GM03348 (cell line): ENCODE measurements around the gene DBH.

Experiments used
- DNase-seq: peaks from one replicate; pipeline ENCODE4 v3.0.0; 2012; ENCODE audit warnings: low spot score

Gene DBH

GRCh38 chr9:133635533-133636531, at the start of gene DBH:
Gene DBH, plus strand, starts transcription at chr9:133636363. Its CDS starts 9 bp downstream, at chr9:133636372.
- no peak for DNase-seq

DNA sequence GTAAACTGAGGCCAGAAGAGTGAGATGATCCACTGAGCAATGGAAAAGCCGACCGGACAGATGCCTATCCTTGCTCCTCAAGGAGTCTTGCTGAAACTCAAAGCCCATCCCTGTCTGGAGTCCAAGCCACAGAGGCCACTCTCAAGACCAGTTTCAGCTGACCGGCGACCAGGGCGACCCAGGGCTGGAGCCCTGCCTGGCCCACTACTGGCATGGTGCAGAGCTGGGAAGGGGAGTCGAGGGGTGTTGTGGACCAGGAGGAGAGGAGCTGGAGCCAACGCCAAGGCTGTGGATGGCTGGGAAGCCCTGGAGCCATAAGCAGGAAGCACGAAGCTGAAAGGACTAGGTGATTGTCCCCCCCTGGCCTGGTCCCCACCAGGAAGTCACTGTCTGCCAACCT, 49.1 kb upstream of the DBH start:
- DNase-seq: no peak

GRCh38 chr9:133587466-133587865, 48.7 kb upstream of the DBH start:
- DNase-seq: no peak

GRCh38 chr9:133589454-133590227, 46.5 kb upstream of the DBH start:
- DNase-seq: no peak

- no peak for DNase-seq
These were observed 45.8 kb upstream of the DBH start for GRCh38 chr9:133590231-133590855.

DNA sequence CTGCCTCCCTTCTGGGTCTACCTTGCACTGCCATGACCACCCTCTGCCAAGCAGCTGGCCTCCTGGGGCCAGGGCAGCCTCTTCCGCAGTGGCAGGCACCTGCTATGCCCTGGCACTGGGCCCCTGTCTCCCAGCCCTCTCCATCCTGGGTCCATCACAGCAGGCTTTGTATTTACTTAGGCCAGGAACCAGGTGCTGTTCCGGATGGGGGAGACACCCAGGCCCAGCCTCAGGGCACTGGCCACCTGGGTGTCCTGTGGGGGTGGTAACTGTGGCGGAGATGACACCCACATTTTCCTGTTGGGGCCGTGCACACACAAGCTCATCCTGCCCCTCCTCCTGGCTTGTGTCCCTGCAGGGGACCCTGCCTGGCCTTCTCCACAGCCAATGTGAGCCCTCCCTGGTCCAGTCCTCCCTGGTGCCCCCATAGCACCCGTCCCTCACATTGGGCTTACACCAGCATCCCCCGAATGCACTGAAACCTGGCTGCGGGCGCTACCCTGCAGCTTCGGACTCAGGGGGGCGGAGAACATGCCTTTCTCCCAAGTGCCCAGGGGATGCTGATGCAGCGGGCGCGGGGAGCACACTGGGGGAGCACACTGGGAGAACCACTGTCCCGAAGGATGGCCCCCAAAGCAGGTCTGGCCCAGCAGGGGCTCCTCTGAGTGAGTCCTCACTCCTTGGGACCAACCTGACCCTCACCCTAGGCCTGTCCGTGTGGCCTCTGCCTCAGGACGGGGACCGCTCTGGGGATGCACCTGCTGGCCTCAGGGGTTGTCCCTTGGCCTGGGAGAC, 44.9 kb upstream of the DBH start:
- DNase-seq: no peak

DNA sequence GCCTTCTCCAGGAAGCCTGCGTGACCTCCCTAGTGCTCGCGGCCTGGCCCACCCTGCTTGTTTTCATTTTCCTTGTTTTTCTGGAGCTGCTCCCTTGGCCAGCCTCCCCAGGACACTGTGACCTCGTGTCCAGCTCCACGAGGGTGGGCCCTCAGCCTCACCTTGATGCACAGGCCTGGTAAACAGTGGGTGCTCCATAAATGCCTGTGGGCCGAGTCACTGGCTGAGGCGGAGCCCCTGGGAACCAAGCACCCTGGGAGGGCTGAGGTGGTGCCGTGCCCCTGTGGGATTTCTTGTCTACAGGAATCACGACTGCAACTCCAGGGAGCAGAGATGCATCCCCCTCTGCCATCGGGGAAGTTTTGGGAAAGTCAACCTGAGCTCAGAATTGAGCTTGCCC, 44.2 kb upstream of the DBH start:
- DNase-seq: no peak

- no peak for DNase-seq
These were observed 43.3 kb upstream of the DBH start for GRCh38 chr9:133592731-133593409.

GRCh38 chr9:133593587-133594253, 42.4 kb upstream of the DBH start:
- DNase-seq: no peak

GRCh38 chr9:133594310-133594709, 41.9 kb upstream of the DBH start:
- DNase-seq: no peak

GRCh38 chr9:133595910-133596309, 40.3 kb upstream of the DBH start:
- no peak for DNase-seq

GRCh38 chr9:133597316-133597957, 38.7 kb upstream of the DBH start:
- DNase-seq: no peak

GRCh38 chr9:133598978-133599377, 37.2 kb upstream of the DBH start:
- no peak for DNase-seq

GRCh38 chr9:133599470-133600173, 36.5 kb upstream of the DBH start:
- no peak for DNase-seq

- no peak for DNase-seq
These were observed 35.4 kb upstream of the DBH start for GRCh38 chr9:133600739-133601138.

DNA sequence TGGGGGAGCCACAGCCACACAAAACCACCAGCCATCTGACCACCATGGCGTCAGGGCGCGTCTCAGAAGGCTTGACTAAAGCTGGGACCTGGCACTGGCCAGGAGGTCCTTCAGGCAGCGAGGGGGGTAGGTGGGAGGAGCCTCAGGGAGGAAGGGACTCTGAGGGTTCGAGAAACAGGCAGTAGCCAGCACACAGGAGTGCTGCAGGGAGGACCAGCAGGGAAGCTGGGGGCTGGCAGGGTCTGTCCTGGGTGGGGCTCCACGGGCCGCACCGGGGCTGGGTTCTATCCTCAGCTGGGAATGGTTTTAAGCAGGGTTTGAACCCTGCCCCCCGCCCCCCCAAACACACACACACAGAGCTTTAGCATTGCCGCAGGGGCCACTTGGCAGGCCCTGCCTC, 34.4 kb upstream of the DBH start:
- DNase-seq: no peak

DNA sequence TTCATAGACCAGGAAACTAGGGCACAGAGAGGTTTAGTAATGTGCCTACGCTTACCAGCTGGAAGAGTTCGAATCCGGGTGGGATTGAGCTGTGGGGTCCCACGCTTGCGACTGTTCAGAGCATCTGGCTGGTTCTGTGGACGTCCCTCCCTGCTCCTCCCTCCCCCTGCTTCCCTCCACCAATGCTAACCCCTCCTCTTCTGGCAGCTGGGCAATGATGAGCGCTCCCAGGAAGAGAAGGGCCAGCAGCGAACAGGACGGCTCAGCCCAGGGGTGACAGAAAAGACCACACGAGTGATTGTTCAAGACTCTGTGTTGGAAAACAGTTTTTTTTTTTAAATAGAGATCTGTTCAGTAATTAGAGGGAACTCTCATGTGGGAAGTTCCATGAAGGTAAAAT, 33.9 kb upstream of the DBH start:
- DNase-seq: no peak

GRCh38 chr9:133603135-133603927, 32.8 kb upstream of the DBH start:
- no peak for DNase-seq

DNA sequence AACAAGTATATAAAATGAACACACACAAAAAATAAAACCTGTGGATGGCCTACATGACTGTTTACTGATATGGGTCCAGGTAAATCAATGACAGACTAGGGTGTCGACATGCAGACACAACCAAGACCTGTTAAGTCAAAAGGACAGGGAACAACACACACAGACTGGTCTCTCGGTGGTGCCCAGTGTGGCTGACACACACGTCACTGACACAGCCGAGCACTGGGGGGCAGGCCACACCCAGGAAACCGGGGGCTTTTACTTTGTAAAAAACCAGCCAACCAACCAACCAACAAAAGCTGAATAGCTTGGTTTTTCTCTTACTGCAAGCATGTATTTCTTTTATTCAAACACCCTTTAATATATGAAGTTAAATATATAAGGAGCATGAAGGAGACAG, 31.9 kb upstream of the DBH start:
- no peak for DNase-seq
